ENCODE results near the gene MZT2B.
"Not testable (repeated sequence)": the region's sequence is repeated elsewhere in the genome, so short reads cannot be mapped to it uniquely, and the experiment has no call there.

The MZT2B gene, protein sequence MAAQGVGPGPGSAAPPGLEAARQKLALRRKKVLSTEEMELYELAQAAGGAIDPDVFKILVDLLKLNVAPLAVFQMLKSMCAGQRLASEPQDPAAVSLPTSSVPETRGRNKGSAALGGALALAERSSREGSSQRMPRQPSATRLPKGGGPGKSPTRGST

DNA sequence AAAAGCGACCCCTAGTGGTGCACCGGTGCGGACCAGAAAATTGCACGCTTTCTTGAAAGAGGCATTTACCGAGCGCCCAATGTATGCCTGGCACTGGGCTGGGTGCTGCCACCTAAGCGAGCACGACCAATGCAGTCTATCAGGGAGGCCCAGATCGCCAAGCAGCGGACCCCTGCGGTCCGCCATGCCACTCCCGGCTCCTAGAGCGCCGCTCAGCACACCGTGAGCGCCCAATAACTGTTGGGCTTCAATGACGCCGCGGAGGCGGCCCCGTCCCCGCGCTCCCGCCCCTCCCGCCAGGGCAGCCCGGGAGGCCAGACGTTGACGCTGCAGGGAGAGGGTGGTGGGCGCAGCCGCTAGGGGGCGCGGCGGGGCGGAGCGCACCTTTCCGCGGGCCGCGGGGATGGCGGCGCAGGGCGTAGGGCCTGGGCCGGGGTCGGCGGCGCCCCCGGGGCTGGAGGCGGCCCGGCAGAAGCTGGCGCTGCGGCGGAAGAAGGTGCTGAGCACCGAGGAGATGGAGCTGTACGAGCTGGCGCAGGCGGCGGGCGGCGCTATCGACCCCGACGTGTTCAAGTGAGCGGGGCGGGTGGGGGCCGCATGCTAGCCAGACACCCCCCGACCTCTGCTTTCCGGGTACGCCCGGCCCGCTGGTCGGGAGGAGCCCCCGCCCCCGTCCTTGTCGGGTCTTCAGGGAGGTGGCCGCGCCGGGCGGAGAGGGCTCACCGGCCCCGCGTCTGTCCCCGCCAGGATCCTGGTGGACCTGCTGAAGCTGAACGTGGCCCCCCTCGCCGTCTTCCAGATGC is at the start of gene MZT2B:
Gene MZT2B (plus strand): TSS at position 383 of the 803 bp plus-strand sequence. CDS start 21 bp downstream, at position 404.
- not testable (repeated sequence) for FAIRE-seq

DNA sequence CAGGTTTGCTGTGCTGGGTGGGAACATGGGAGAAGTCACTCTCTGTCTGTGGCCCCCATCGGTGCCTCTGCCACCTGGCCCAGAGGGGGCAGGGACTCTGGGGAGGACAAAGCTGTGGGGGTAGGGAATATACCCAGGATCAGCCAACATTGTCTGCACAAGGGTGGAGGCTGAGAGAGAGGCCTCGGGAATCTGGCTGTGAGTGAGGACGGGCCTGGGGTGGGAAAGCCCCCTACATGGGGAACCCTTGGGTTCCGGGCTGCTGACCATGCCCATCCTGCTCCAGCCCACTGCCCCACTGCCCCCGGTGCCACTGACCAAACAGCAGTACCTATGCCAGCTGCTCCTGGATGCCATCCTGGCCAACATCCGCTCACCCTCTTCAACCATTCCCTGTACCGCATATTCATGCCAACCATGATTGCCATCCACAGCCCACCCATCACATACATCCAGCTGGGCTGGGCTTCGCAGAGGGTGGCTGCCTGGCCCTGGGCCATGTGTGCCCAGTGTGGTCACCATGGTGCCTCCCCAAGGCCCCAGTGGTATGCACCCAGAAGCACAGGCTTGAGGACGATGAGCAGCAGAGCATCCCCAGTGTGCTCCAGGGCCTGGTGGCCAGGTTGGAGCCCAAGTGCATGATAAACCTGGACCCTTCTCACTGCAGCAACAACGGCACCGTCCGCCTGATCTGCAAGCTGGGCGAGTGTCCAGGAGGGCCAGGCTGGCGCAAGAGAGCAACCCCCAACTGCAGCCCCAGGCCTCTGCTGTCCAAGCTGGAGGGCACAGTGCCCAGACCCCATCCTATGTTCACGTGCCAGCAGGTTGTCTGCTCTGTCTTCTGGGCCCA is 46.1 kb upstream of the MZT2B start:
- FAIRE-seq, result no peak

DNA sequence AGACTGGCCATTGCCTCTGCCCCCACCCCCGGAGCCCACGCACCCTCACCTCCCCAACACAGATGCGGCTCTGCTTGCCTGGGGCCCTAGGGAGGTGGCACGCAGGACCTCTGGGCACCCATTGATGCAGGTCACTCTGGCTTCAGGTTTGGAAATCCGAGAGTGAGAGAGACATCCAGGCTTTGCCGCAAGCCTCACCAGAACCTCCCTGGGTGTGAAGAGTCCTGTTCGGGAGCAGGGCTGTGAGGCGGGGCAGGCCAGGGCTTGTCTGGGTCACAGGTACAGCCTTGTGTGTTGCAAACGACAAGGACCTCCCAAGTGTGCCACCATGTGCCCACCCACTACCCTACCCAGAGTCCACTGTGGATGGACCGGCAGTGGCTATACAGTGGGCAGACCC is 45.5 kb upstream of the MZT2B start:
- not testable (repeated sequence) for FAIRE-seq

DNA sequence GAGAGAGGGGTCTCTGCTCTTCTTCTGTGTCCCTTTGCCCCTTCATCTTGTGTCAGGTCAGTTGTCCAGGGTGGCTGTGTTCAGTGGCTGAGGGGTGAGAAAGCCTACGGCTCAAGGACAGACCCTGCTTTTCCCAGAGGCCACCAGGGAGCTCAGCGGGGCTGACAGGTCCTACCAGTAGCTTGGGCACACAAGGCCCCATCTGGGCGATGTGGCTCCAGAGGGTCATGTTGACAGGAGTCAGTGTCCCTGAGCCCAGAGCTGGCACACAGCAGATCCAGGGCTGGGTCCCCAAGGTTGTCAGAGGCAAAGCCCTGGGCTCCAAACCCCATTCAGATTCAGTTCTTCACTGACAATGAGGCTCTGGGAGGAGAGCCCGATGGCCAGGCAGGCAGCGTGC is 44.9 kb upstream of the MZT2B start:
- not testable (repeated sequence) for FAIRE-seq

DNA sequence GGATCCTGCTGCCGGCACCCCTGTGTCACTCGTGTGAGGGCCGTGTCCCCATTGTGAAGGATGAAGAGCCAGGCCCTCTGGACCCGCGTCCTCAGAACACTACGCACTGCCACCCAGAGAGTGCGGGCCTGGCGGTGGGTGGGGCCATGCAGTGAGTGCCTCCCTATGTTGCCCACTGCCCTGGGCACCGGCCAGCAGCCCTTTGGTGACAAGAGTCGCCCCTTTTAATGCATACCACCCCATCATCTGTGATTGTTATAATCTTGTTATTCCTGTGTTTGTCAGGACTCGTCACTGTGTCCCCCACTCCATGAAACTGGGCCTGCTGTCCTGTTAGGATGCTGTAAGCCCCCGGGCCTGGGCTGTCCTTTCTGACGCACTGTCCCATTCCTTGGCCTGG is 43.7 kb upstream of the MZT2B start:
- FAIRE-seq, result not testable (repeated sequence)

DNA sequence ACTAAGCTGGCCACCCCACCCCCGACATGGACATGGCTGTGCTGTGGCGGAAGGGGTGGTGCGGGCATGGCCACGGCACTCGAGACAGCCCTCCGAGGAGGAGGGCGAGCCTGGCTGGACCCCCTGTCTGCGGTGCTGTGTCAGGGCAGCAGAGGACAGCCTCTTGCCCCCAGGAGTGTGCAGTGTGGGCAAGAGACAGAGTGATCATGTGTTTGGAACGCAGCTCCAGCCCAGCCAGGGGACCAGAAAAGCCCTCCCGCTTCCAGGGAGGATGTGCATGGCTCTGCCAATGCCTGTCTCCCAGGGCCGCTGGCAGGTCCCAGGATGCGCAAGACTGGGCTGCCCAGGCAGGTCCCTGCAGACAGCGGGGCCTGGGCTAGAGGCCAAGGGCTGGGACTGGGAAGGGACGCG is 43.2 kb upstream of the MZT2B start:
- FAIRE-seq, result not testable (repeated sequence)

DNA sequence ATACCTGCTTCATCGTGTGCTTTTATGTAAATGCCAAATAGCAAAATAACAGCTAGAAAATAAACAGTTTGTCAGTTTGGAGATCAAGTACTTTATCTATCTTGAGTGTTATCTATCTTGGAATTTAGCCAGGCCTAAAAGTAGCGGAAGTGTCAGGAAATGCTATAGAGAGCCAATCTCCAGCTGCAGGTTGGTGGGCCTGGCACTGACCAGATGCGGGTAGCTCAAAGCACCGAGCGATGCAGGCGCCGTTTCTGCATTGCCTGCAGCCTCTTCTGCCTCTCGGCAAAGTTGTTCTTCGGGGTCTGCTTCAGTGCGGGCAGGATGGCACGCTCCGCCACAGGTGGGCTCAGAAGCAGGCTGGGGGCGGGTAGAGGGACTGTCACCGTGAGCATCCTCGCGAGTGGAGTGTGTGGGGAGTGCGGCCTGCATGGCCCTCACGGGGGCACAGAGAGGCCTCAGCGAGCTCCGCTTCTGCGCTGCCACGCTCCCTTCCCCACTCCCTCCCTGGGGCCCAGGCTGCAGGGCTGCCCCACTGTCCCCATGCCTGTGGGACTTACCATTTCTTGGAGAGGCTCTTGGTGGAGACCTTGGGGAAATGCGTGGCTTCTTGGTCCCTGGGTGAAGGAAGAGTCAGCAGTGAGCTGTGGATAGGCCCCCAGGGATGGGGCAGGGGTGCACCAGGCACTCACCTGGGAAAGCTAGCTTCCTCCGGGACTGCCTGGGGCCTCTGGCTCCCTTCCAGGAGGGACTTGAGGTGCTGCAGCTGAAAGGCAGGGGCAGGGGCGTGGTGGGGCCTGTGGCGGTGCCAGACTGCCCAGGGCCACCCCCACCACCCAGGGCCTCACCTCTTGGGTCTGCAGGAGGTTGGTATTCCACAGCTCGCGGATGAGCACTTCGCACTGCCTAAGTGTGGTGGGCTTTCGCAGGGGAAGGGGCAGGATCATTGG is 42.5 kb upstream of the MZT2B start:
- FAIRE-seq, result not testable (repeated sequence)

DNA sequence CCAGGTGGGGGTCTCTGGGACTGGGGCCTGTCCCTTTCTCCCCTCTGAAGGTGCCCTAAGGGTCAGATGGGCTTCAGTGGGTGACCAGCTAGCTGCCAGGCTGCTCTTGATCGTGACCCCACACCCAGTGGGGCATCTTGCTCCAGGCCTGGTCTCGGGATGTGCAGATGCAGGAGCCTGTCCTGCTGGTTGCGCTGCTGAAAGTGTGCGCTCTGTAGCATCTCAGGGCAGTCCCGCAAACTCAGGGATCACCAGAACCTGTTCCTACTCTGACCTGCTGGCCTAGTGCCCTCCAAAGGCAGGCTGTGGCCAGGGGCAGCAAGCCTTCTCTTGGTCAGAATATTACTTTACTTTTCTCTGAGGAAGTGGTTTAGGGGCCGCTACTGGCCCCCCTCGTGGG is 41.5 kb upstream of the MZT2B start:
- FAIRE-seq, result not testable (repeated sequence)

DNA sequence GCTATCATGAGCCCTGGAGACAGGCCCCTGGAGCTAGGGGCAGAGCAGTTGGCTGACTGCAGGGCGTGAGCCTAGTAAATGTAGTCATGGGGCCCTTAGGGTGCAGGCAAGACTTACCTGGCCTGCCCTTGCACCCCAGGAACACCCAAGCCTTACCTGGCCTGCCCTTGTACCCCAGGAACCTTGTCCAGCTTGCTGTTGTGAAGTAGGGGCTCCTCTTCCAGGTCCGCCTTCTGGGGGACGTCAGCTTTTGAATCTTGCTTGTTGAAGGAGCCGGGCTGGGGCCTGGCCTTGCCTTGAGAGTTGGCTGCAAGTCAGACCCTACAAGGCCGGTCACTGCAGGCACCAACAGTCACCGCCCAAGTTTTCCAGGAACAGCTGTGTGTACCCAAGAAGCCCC is 41.1 kb upstream of the MZT2B start:
- not testable (repeated sequence) for FAIRE-seq

DNA sequence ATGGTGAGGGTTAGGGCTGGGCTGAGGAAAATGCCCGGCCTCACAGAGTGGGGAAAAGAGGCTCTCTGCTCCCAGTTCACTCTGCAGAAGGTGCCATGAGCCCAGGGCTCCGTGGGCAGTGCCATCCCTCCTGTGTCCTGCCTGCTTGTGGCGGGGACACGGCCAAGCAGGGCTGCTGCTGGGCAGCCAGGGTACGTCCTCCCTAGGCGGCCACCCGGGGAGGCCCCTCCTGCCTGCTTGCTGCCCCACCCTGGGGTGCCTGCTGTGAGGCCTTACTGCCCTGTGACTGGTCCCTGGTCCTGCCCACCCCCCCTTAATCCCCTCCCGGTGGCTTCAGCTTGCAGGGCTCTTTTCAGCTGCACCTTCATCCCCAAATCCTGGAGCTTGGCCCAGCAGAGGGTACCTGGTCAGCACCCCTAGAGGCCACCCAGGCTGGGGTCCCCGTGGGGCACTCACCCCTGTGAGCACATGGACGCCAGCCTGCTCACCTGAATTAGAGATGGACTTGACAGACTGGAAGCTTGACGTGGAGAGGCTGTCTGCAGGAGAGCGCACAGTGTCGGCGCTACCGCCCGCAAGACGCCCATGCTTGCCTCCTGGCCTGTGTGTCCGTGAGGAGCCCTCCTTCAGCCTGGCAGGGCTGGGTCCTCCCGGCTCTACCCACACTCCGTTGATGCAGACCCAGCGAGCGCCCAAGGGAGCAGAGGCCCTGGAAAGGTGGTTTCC is 40.3 kb upstream of the MZT2B start:
- FAIRE-seq, result not testable (repeated sequence)

DNA sequence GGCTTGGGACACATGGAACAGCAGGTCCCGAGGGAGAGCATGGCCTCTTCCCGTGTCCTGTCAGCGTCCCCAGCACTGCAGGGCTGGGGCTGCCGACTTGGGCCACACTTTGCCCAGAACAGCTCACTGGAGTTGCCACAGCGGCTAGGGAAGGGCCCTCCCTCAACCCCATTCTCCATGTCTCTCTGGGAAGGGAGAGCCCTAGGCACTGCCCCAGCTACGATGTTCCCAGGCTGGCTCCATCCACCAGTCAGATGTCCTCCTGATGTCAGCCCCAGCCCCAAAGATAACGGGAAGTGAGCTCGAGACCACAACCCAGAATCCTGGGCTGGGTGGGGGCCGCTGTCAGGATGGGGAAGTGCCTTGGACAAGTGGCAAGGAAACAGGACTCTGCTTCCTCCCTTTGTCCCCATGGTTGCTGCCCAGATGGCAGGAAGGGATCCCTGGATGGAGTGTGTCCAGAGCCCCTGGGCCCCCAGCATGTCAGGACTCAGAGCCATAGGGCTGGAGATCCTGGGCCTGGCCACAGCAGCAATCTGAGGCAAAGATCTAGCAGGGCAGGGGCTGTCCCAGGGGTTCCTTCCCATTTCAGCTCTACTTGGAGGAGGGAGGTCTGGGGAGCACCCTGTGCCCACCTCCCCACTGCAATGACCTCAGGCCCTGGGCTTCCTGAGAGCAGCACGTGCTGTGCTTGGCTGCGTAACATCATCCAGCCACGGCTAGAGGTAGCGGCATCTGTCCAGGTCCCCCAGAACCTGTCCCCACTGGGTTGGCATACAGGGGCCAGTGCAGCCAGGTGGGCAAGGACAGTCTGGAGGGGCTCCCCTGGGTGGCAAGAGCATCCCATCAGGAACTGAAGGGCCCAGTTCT is 39.4 kb upstream of the MZT2B start:
- FAIRE-seq, result not testable (repeated sequence)

DNA sequence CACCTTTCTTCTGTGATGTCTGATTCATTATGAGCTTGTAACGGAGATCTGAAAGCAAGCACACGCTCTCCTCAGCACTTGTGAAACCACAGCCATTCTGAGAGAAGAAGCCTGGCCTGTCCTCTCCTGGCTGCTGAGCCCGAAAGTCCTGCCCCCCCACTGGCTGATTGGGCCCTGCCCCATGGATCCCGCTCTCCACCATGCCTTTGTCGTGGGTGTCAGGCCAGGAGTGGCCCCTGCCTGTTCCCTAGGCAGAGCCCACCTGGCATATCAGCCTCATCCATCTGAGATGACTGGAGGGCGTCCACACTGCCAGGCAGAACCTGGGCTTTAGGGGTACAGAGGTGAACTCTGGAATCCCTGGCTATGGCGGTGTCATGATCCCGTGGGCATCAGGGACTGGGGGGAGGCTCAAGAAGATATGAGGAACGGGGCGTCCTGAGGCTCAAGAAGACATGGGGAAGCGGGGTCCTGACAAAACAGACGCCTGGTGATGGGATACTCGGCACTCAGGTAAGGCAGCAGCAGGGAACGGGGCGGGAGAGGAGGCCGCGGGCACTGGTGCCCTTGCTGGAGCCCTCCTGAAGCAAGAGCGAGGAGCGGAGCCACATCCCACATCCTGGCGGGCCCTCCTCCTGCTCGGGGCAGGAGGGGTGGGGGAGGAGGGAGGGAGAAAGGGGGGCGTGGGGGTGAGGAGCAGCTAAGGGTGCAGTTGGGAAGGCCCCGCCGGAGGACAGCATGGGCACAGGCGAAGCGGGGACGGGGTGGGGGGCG is 38.6 kb upstream of the MZT2B start:
- FAIRE-seq, result not testable (repeated sequence)

DNA sequence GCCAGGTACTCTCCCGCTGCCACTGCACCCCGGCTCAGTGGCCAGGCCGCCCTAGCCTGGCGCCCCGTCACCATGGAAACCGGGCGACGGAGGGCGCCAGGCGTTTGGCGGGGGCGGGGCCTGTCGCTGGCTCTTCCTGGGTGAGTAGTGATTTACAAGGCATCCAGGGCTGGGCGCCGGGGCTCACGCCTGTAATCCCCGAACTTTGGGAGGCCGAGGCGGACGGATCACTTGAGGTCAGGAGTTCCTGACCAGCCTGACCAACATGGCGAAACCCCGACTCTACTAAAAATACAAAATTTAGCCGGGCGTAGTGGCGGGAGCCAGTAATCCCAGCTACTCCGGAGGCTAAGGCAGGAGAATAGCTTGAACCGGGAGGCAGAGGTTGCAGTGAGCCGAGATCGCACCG is 37.1 kb upstream of the MZT2B start, which contains the start of gene CCDC74B:
Gene CCDC74B (minus strand): TSS at position 107 of the 409 bp plus-strand sequence. CDS start 116 bp downstream, outside the sequence.
- not testable (repeated sequence) for FAIRE-seq

DNA sequence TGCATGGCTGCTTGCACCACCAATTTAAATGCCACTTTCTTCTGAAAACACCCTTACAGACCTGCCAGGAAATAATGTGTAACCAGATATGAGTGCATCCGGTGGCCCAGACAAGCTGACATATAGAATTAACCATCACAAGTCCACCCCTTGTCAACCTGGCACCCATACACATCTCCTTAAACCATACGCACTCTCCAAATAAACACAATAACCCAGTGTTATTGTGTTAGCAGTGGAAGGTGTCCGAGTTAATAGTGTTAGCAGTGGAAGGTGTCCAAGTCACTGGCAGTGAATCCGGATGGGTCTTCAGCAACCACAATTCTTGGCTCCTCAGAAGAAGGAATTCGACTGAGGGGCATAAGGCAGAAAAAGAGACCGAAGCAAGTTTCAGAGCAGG is 33.5 kb upstream of the MZT2B start:
- not testable (repeated sequence) for FAIRE-seq

DNA sequence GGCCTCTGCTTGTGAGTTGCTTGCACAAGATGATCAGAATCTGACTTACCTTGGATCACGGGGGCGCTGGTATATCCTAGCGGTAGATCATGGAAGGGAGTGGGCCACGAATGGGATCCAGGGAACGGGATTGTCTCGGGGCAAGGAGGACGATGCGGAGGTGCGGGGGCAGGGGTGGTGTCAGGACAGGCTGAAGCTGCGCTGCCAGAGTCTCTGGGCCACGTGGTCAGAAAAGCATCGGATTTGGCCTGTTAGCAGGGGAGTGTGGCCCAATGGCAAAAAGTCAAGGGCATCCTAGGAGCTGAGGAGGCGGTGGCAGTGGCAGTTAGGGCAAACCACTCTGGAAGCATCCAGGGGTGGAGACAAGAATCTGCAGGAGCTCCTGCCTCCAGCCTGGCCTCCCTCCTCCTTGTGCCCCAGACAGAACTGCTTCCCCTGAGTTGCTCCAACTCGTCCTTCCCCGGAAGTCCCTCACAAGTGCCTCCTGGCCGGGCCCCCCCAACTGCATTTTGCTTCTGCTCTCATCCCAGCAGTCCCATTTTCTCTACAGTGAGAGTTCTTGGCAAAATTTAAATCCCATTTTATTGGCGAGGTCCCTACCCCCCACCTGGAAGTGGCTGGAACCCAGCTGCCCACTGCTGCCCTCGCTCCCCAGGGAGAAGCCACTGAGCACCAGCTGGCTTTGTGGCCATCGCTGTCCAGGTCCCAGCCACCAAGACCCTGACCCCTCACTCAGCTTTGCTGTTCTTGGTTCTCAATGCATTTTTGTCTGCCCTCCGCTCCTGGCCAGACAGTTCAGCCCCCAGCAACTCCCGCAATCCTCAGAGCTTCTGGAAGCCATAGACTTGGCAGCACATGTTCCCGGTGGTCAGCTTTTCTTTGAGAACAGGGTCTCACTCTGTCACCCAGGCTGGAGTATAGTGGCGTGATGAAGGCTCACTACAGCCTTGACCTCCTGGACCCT is 31.6 kb upstream of the MZT2B start:
- FAIRE-seq, result no peak

DNA sequence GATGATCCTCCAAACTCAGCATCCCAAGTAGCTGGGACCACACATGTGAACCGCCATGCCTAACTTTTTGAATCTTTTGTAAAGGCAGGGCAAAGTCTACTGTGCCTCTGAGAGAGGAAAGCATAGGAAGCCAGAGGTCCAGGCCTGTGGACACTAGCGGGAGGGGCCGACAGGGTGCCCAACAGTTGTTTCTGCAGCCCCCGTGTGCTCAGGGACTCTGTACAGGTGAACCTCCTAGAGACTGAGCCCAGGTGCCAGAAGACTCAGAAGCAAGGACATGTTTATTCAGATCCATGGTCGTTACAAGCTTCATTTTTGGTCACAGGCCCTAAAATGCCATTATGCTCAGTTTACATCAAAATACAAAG is 30.9 kb upstream of the MZT2B start:
- FAIRE-seq, result not testable (repeated sequence)

DNA sequence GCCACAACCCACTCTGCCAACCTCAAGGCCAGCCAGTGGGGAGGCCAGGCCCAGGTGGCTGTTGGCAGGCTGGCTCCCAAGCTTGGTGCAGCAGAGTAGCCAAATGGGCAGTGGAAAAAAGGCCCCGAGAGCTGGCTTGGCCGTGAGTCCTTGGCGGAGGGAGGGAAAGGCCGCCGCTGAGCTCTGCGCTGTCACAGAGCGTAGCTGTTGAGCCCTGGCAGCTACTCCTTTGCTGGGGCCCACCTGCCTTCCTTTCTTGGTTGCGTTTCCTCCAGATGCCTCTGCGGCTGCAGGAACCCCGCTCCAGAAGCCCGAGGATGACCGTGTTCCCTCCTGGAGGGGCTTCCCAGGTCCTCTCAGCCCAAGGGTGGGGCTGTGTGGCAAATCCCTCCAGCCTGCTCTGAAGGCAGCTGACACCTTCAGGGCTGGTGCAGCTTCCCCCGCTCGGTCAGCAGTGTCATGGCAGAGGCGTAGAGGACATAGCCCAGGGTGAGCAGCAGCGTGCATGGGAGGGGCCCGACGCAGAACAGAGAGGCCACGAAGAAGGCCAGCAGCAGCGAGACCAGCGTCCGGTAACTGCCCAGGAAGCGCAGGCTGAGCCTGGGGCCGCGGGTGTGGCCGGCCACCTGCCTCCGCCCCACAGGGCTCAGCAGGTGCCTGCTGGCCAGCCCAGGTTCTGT is 29.8 kb upstream of the MZT2B start:
- FAIRE-seq, result not testable (repeated sequence)

All from islet of Langerhans (tissue), 1 donor.